Measurements from ENCODE around the gene TIAM2. TPM values are rescaled to one million over a fixed set of nuclear protein-coding genes. Genes with fewer than 3 reads are reported as not detected.
A peak's percentile ranks its signal among the peaks of the same experiment; 100 is the strongest.
"Not testable (repeated sequence)": the region's sequence is repeated elsewhere in the genome, so short reads cannot be mapped to it uniquely, and the experiment has no call there.

Gene TIAM2
- total RNA-seq, 1 experiment from 2014 or later, result 11.3 TPM

- in situ Hi-C loops (cut with HindIII; ENCODE audit: low pct_unique_long_range_greater_than_20kb, low sequenced_read_pairs), result no loop called here
- no peak for DNase-seq (ENCODE audit: low read depth)
These were observed 200.8 kb downstream of the TIAM2 start for GRCh38 chr6:155195903-155196302.

- in situ Hi-C loops (cut with HindIII; ENCODE audit: low pct_unique_long_range_greater_than_20kb, low sequenced_read_pairs), result no loop called here
- no peak for DNase-seq (ENCODE audit: low read depth)
These were observed 201.8 kb downstream of the TIAM2 start for GRCh38 chr6:155196911-155197310.

GRCh38 chr6:155197932-155198331 lies 202.8 kb downstream of the TIAM2 start:
- in situ Hi-C loops (cut with HindIII; ENCODE audit: low pct_unique_long_range_greater_than_20kb, low sequenced_read_pairs), result no loop called here
- no peak for DNase-seq (ENCODE audit: low read depth)

GRCh38 chr6:155200012-155200411 lies 204.9 kb downstream of the TIAM2 start:
- in situ Hi-C loops (cut with HindIII; ENCODE audit: low pct_unique_long_range_greater_than_20kb, low sequenced_read_pairs), result no loop called here
- no peak for DNase-seq (ENCODE audit: low read depth)

- DNase-seq (ENCODE audit: low read depth), result peak; percentile 94
- in situ Hi-C loops (cut with HindIII; ENCODE audit: low pct_unique_long_range_greater_than_20kb, low sequenced_read_pairs), result no loop called here
These were observed 206.5 kb downstream of the TIAM2 start for GRCh38 chr6:155201461-155202226.

GRCh38 chr6:155207223-155207622 lies 212.1 kb downstream of the TIAM2 start:
- in situ Hi-C loops (cut with HindIII; ENCODE audit: low pct_unique_long_range_greater_than_20kb, low sequenced_read_pairs), result no loop called here
- DNase-seq (ENCODE audit: low read depth), result no peak

- in situ Hi-C loops (cut with HindIII; ENCODE audit: low pct_unique_long_range_greater_than_20kb, low sequenced_read_pairs), result no loop called here
- DNase-seq (ENCODE audit: low read depth), result no peak
These were observed 217.0 kb downstream of the TIAM2 start for GRCh38 chr6:155212106-155212505.

- in situ Hi-C loops (cut with HindIII; ENCODE audit: low pct_unique_long_range_greater_than_20kb, low sequenced_read_pairs), result no loop called here
- no peak for DNase-seq (ENCODE audit: low read depth)
These were observed 217.7 kb downstream of the TIAM2 start for GRCh38 chr6:155212616-155213380.

- DNase-seq (ENCODE audit: low read depth), result no peak
- in situ Hi-C loops (cut with HindIII; ENCODE audit: low pct_unique_long_range_greater_than_20kb, low sequenced_read_pairs), result no loop called here
These were observed 218.7 kb downstream of the TIAM2 start for GRCh38 chr6:155213611-155214372.

- in situ Hi-C loops (cut with HindIII; ENCODE audit: low pct_unique_long_range_greater_than_20kb, low sequenced_read_pairs), result no loop called here
- DNase-seq (ENCODE audit: low read depth), result no peak
These were observed 220.8 kb downstream of the TIAM2 start for GRCh38 chr6:155215906-155216305.

GRCh38 chr6:155216312-155217046 lies 221.4 kb downstream of the TIAM2 start:
- in situ Hi-C loops (cut with HindIII; ENCODE audit: low pct_unique_long_range_greater_than_20kb, low sequenced_read_pairs), result no loop called here

GRCh38 chr6:155218711-155219110 lies 223.6 kb downstream of the TIAM2 start:
- in situ Hi-C loops (cut with HindIII; ENCODE audit: low pct_unique_long_range_greater_than_20kb, low sequenced_read_pairs), result not testable (repeated sequence)

More at GRCh38 chr6:155216312-155217046, 221.4 kb downstream of the TIAM2 start:
- no peak for DNase-seq (ENCODE audit: low read depth)

GRCh38 chr6:155219299-155219698 lies 224.2 kb downstream of the TIAM2 start:
- in situ Hi-C loops (cut with HindIII; ENCODE audit: low pct_unique_long_range_greater_than_20kb, low sequenced_read_pairs), result no loop called here
- no peak for DNase-seq (ENCODE audit: low read depth)

More at GRCh38 chr6:155218711-155219110, 223.6 kb downstream of the TIAM2 start:
- DNase-seq (ENCODE audit: low read depth), result not testable (repeated sequence)

- no peak for DNase-seq (ENCODE audit: low read depth)
- in situ Hi-C loops (cut with HindIII; ENCODE audit: low pct_unique_long_range_greater_than_20kb, low sequenced_read_pairs), result no loop called here
These were observed 224.8 kb downstream of the TIAM2 start for GRCh38 chr6:155219858-155220301.

- in situ Hi-C loops (cut with HindIII; ENCODE audit: low pct_unique_long_range_greater_than_20kb, low sequenced_read_pairs), result no loop called here
- no peak for DNase-seq (ENCODE audit: low read depth)
These were observed 226.0 kb downstream of the TIAM2 start for GRCh38 chr6:155221086-155221485.

- DNase-seq (ENCODE audit: low read depth), result no peak
- in situ Hi-C loops (cut with HindIII; ENCODE audit: low pct_unique_long_range_greater_than_20kb, low sequenced_read_pairs), result no loop called here
These were observed 227.4 kb downstream of the TIAM2 start for GRCh38 chr6:155222506-155222905.

- peak; percentile 72 for DNase-seq (ENCODE audit: low read depth)
These were observed 228.7 kb downstream of the TIAM2 start for GRCh38 chr6:155223646-155224451.

More at GRCh38 chr6:155223646-155224451, 228.7 kb downstream of the TIAM2 start:
- in situ Hi-C loops (cut with HindIII; ENCODE audit: low pct_unique_long_range_greater_than_20kb, low sequenced_read_pairs), result no loop called here

All from Caki2 (cell line).